Measurements from ENCODE around the gene ILKAP.

Gene ILKAP

GRCh38 chr2:238133499-238134392, 69.7 kb downstream of the ILKAP start:
- DNase-seq, result no peak

GRCh38 chr2:238132463-238133450, 70.7 kb downstream of the ILKAP start:
- no peak for DNase-seq

- no peak for DNase-seq
Measured at GRCh38 chr2:238131761-238132462, 71.6 kb downstream of the ILKAP start.

GRCh38 chr2:238130696-238131628, 72.5 kb downstream of the ILKAP start:
- DNase-seq, result no peak

GRCh38 chr2:238130111-238130695, 73.3 kb downstream of the ILKAP start:
- no peak for DNase-seq

- no peak for DNase-seq
Measured at GRCh38 chr2:238129166-238130010, 74.1 kb downstream of the ILKAP start.

GRCh38 chr2:238128534-238129001, 74.9 kb downstream of the ILKAP start:
- DNase-seq, result no peak

- DNase-seq, result no peak
Measured at GRCh38 chr2:238128061-238128440, 75.4 kb downstream of the ILKAP start.

- no peak for DNase-seq
Measured at GRCh38 chr2:238127165-238128060, 76.1 kb downstream of the ILKAP start.

- DNase-seq, result no peak
Measured at GRCh38 chr2:238126775-238127164, 76.7 kb downstream of the ILKAP start.

GRCh38 chr2:238126338-238126737, 77.2 kb downstream of the ILKAP start:
- no peak for DNase-seq

GRCh38 chr2:238125127-238125885, 78.2 kb downstream of the ILKAP start:
- no peak for DNase-seq

- no peak for DNase-seq
Measured at GRCh38 chr2:238124488-238125126, 78.9 kb downstream of the ILKAP start.

- no peak for DNase-seq
Measured at GRCh38 chr2:238123991-238124470, 79.5 kb downstream of the ILKAP start.

- no peak for DNase-seq
Measured at GRCh38 chr2:238123218-238123971, 80.1 kb downstream of the ILKAP start.

- no peak for DNase-seq
Measured at GRCh38 chr2:238122287-238123217, 80.9 kb downstream of the ILKAP start.

All from activated CD8-positive, alpha-beta memory T cell treated with anti-CD3 and anti-CD28 coated beads for 24 hours (primary cell).